Activated CD8-positive, alpha-beta memory T cell treated with anti-CD3 and anti-CD28 coated beads for 1 hour (primary cell): Measurements from ENCODE around the gene FAM180B.
"Not testable (repeated sequence)": the region's sequence is repeated elsewhere in the genome, so short reads cannot be mapped to it uniquely, and the experiment has no call there.

Experiments
- DNase-seq, 2 donors: peaks; one replicate each; pipeline ENCODE4 v3.0.0-alpha.2; 2020; ENCODE audit warnings: low read depth in 1 of 2; ENCODE audit errors: extremely low read depth in 1 of 2

The FAM180B gene

DNA sequence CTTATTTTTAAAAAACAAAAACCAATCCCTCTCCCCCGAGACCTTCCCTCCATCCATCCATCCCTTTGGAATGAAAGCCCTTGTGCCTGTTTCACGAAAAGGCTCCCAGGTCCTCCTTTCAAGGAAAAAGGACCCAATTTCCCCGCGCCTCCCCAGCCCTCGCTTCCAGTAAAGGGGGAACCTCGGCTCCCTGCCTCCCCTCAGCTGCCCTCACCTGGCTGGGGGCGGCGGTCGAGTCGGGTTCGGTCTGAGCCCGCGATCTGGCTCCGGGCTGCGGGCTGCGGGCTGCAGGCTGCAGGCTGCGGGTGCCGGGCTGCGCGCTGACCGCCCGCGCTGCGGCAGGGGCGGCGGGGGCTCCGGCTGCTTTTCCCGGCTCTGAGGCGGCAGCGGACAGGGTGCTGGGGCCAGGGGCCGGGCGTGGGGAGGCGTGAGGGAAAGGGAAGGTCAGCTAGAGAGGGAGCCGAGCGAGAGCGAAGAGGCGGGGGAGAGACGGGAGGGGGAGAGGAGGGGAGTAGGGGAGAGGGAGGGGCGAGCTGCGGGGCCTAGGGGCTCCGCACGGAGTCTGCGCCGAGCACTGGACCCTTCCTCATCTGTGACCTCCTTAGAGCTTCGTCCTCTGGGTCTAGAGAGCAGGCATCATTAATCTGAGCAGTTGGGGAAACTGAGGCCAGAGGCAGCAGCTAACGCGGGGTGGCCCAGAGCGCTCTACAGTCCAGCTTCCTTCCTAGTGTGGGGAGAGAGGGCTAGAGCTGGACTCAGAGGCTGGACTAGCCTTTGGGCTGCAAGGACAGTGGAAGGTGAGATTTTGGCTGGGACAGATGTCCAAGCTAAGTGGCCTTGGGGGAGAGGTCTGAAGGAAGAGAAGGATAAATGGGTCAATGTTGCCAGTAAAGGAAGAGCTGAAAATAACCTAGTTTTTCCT lies 7.7 kb downstream of the FAM180B start, which contains the start of gene C1QTNF4:
Gene C1QTNF4 (minus strand): TSS at position 478 of the 922 bp plus-strand sequence. CDS start 3,601 bp downstream, outside the sequence.
- DNase-seq, result no peak

DNA sequence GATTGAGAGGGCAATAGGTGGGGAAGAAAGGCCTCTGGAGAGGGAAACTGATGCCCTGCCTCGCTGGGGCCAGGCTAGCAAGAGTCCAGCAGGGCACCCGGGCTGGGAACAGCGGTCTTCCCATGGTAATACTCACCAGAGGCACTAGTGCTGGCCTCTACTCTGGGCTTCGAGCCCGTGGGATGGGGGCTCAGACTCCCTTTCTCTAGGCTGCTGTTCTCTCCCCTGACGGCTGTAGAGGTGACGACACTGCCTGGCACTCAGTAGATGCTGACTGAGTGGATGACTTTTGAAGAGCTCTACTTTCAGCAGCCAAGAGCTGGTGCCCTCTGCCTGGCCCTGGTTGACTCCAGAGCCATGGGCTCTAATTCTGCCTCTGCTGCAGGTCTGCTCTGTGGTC lies 8.6 kb downstream of the FAM180B start:
- no peak for DNase-seq

- DNase-seq, result no peak
Observed at GRCh38 chr11:47595967-47596366, 9.5 kb downstream of the FAM180B start.

DNA sequence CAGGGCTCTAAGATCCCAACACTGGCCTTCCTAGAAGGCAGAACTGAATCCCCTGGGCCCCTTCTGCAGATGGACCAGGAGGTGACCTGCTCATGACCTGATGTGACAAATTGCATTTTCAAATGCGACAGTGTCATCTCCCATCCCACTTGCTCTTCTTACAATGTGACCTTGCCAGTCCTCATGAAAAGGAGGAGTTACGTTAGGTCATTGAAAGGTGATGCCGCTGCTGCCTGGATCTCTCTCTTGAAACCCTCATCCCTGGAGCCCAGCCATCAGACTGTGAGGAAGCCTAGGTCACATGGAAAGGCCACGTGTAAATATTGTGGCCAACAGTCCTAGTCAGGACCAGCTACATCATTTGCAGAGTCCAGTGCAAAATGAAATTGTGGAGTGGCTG lies 13.4 kb downstream of the FAM180B start:
- DNase-seq, result no peak

GRCh38 chr11:47603295-47603694 lies 16.8 kb downstream of the FAM180B start:
- no peak for DNase-seq

GRCh38 chr11:47605921-47606320 lies 19.4 kb downstream of the FAM180B start:
- DNase-seq, result no peak

DNA sequence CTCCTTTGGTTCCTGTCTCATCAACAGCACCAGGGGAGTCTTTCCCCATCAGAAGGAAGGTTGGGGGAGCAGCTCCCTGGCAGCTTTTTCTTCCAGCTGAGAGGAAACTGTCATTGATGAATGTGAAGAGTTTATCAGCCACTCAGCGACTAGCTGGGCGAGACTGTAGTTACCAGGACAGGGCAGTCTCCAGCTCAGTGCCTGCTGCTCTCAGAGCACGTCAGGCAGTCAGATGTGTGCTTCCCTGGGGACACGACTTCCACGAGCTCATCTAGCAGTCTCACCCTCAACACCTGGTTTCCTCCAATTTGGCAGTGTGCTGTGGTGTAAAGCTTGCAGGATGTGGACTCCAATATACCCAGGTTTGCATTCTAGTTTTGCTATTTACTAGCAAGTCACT lies 20.3 kb downstream of the FAM180B start:
- no peak for DNase-seq

- no peak for DNase-seq
Observed at GRCh38 chr11:47607380-47607779, 20.9 kb downstream of the FAM180B start.

- no peak for DNase-seq
Observed at GRCh38 chr11:47609675-47610074, 23.2 kb downstream of the FAM180B start.

DNA sequence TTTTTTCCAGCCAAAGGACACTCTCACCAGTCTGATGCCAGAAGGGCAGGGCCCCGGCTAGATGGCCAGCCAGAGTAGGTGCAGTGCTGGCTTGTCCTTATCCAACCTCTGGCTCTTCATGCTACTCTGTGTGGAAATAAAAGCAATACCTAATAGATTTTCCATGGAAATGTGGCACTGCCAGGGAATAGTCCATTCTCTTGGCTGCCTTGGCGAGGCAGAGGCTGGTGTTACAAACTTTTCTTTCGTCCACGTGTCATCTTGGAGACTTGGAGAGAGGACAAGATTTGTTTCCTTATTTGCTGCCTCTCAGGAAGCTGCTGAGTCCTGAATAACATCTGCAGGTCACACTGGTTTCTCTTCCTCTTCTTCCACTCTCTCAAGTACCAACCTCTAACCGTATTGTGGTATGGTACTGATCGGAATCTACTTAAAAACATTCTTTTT lies 24.9 kb downstream of the FAM180B start:
- DNase-seq, result no peak

DNA sequence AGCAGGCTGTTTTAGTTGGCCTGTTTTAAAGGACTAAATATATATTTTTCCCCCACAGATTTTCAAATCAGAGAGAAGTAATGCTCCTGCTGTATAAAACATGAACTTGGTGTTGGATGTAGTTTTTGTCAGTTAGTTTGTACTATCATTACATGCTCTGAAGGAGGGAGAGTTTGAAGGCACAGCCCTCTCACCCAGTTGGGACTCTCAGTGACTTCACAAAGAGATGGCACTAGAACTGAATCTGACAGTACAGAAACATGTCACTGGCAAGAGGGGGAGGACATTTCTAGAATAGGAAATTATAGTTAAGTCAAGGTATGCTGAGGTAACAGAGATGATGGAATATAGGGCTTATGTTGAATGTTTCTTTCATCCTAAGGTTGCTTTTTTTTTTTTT lies 28.8 kb downstream of the FAM180B start:
- DNase-seq, result no peak

- no peak for DNase-seq
Observed at GRCh38 chr11:47616726-47617416, 30.4 kb downstream of the FAM180B start.

DNA sequence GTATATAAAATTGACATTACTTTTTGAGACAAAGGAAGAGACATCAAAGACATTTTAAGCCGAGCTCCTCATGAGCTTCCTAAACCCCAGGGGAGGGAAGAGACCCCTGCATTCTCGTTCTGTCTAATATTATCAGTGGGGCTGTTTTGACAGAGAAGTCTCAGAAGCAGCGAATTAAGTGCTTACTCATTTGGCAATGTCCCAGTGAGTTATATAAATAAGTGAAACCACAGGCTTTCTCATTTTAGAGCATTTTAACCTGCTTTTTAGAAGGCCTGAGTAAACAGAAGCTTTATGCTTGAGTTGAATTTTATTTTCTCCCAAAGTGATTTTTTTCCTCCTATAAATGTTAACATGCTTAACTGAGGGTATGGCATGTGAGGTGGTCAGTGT lies 30.9 kb downstream of the FAM180B start:
- DNase-seq, result no peak

GRCh38 chr11:47620836-47621378 lies 34.4 kb downstream of the FAM180B start:
- no peak for DNase-seq

GRCh38 chr11:47626234-47626633 lies 39.8 kb downstream of the FAM180B start:
- DNase-seq, result no peak

GRCh38 chr11:47628026-47628425 lies 41.5 kb downstream of the FAM180B start:
- DNase-seq, result no peak

GRCh38 chr11:47631473-47631872 lies 45.0 kb downstream of the FAM180B start:
- DNase-seq, result no peak

DNA sequence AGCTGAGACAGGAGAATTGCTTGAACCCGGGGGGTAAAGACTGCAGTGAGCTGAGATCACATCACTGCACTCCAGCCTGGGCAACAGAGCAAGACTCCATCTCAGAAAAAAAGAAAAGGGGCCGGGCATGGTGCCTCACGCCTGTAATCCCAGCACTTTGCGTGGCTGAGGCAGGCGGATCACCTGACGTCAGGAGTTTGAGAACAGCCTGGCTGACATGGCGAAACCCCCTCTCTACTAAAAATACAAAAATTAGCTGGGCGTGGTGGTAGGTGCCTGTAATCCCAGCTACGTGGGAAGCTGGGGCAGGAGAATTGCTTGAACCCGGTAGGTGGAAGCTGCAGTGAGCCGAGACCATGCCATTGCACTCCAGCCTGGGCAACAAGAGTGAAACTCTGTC lies 49.9 kb downstream of the FAM180B start:
- DNase-seq, result not testable (repeated sequence)
